Activated naive CD8-positive, alpha-beta T cell treated with anti-CD3 and anti-CD28 coated beads for 36 hours (primary cell): ENCODE data around the gene HSPB3. TPM values are rescaled to one million over a fixed set of nuclear protein-coding genes. Genes with fewer than 3 reads are reported as not detected.
"Not testable (repeated sequence)": the region's sequence is repeated elsewhere in the genome, so short reads cannot be mapped to it uniquely, and the experiment has no call there.

Experiments used
- DNase-seq: peaks from one replicate; pipeline ENCODE4 v3.0.0; 2021
- H3K27ac Mint-ChIP-seq: one replicate; pipeline ENCODE4 v1.8.0; 2022; ENCODE audit warnings: mild to moderate bottlenecking, moderate library complexity, mixed read lengths
- H3K27me3 Mint-ChIP-seq: one replicate; pipeline ENCODE4 v1.8.0; 2022; ENCODE audit warnings: mild to moderate bottlenecking, mixed read lengths
- H3K36me3 Mint-ChIP-seq: one replicate; pipeline ENCODE4 v1.8.0; 2021; ENCODE audit warnings: mild to moderate bottlenecking, mixed read lengths
- H3K4me1 Mint-ChIP-seq: one replicate; pipeline ENCODE4 v1.8.0; 2021; ENCODE audit warnings: mixed read lengths
- H3K4me3 Mint-ChIP-seq: one replicate; pipeline ENCODE4 v1.8.0; 2022; ENCODE audit warnings: mild to moderate bottlenecking, moderate library complexity, mixed read lengths
- H3K9me3 Mint-ChIP-seq: one replicate; pipeline ENCODE4 v1.8.0; 2022; ENCODE audit warnings: mixed read lengths
- total RNA-seq, 2 experiments: library from RNA; stranded (reverse); gene quantifications; one replicate each; pipeline ENCODE4 v1.2.3, GENCODE V29; 2021

Gene HSPB3
- total RNA-seq = not detected

DNA sequence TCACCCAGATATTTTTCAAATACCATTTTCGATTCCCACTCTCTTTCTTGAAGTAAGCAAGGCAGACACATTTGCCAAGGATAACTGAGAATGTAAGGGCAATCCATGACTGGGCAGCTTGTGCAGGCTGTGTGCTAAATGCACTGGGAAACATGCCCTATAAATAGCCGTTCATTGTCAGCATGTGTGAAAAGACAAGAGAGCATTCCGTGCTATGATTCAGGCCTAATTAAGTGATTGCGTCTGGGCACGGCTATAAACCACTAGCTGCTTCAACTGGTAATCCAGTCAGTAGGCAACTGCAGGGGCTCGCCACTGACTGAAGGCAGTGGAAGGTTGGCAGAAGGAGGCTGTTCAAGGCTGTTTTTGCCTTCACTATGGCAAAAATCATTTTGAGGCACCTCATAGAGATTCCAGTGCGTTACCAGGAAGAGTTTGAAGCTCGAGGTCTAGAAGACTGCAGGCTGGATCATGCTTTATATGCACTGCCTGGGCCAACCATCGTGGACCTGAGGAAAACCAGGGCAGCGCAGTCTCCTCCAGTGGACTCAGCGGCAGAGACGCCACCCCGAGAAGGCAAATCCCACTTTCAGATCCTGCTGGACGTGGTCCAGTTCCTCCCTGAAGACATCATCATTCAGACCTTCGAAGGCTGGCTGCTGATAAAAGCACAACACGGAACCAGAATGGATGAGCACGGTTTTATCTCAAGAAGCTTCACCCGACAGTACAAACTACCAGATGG lies at the start of gene HSPB3:
Gene HSPB3 (plus strand): TSS at position 287 of the 745 bp plus-strand sequence. CDS start 91 bp downstream, at position 378.
- Mint-ChIP-seq H3K27me3 (peaks cover 8% of the 10 kb centered on the region), H3K27ac (no peak within 1 kb of the TSS), H3K4me1 (no peaks in the 10 kb centered on the region), H3K4me3 (no peak within 1 kb of the TSS), H3K36me3 (no peaks in the 10 kb centered on the region), H3K9me3 (peaks cover 3% of the 10 kb centered on the region)
- no peak for DNase-seq

DNA sequence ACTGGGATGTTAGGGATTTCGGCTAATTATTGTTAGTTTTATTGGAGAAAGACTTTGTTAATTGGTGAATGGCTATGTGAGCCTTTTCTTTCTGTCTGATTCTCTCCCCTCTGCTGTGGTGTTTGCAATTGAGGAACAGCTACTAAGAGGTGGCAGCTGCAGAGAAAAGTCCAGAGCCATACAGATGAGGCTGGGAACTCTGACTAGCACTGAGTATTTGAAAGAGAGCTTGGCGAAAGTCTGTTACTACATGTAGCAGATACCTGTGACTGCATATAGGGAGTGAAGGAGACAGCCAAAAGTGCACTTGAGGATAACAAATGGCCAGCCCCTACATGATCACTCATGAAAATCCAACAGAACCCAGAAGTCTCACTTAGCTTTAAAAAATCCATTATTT lies 44.3 kb upstream of the HSPB3 start:
- H3K27me3 Mint-ChIP-seq = peaks cover 3% of the 10 kb centered on the region
- no peaks in the 10 kb centered on the region for H3K36me3 Mint-ChIP-seq
- no peak for DNase-seq
- H3K4me3 Mint-ChIP-seq = no peak overlapping the region
- H3K9me3 Mint-ChIP-seq = no peaks in the 10 kb centered on the region
- no peaks in the 10 kb centered on the region for H3K4me1 Mint-ChIP-seq
- no peak overlapping the region for H3K27ac Mint-ChIP-seq

DNA sequence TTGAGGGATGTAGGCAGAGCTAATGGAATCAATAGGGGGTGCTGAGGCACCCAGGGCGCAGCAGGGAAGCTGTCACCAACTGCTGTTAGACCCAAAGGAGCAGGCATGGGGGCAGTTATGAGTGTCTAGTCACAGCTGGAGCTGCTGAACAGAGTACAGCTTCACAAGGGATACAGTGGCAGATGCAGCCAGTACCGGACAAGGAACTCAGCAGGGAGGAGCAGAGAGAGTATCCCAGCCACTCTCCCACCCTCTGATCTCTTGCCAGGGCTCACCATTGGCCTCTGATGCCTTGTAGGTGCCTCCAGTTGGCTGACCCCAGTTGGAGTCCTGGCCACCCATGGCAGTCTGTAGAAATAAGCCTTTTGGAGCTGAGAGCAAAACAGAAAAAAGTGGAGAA lies 42.6 kb upstream of the HSPB3 start:
- Mint-ChIP-seq H3K9me3 (no peaks in the 10 kb centered on the region), H3K27ac (no peak overlapping the region), H3K27me3 (peaks cover 3% of the 10 kb centered on the region), H3K36me3 (no peaks in the 10 kb centered on the region), H3K4me3 (no peak overlapping the region), H3K4me1 (no peaks in the 10 kb centered on the region)
- DNase-seq = no peak

GRCh38 chr5:54415147-54415546 lies 40.4 kb upstream of the HSPB3 start:
- Mint-ChIP-seq H3K4me1 (no peaks in the 10 kb centered on the region), H3K9me3 (no peaks in the 10 kb centered on the region), H3K36me3 (no peaks in the 10 kb centered on the region), H3K27me3 (peaks cover 8% of the 10 kb centered on the region), H3K4me3 (no peak overlapping the region), H3K27ac (no peak overlapping the region)
- no peak for DNase-seq

DNA sequence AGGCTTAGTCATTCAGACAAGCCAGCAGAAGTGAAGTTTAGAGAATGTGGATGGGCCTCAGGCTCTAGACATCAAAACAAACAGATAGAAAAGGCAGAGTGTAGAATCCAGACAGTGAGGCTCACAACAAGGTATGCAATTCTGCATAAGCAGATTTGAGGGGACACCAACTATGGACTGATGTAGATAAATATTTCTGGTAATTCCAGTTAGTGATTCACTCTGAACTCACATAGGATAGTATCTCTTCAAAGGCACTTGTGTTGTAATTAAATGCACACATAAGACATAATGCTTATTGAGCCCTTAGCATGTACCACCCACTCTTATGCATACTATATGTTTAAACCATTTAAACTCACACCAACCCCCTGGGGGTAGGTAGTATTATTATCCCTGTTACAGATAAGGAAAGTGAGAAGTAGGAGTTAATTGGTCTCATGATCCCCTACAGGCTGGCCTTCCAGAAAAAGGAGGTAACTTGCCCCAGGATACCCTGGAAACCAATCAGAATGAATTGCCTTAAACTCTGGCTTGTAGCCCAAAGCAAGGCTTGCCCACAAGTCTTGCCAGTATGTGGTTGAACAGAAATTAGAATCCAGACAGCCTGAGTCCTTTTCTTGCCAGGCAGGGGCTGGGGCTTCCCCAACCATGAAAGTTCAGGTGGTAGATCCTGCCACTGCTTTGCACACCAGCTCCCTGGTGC lies 39.5 kb upstream of the HSPB3 start:
- DNase-seq = no peak
- Mint-ChIP-seq H3K27ac (no peak overlapping the region), H3K4me3 (no peak overlapping the region), H3K4me1 (no peaks in the 10 kb centered on the region), H3K27me3 (peaks cover 8% of the 10 kb centered on the region), H3K9me3 (no peaks in the 10 kb centered on the region), H3K36me3 (no peaks in the 10 kb centered on the region)

GRCh38 chr5:54419573-54420423 lies 35.7 kb upstream of the HSPB3 start:
- not testable (repeated sequence) for H3K4me3 Mint-ChIP-seq, H3K36me3 Mint-ChIP-seq, H3K4me1 Mint-ChIP-seq, DNase-seq, H3K27ac Mint-ChIP-seq, H3K9me3 Mint-ChIP-seq, H3K27me3 Mint-ChIP-seq

- not testable (repeated sequence) for H3K4me1 Mint-ChIP-seq, DNase-seq, H3K27ac Mint-ChIP-seq, H3K4me3 Mint-ChIP-seq, H3K27me3 Mint-ChIP-seq, H3K9me3 Mint-ChIP-seq, H3K36me3 Mint-ChIP-seq
Measured at GRCh38 chr5:54420511-54420910, 35.0 kb upstream of the HSPB3 start.

- H3K36me3 Mint-ChIP-seq = no peaks in the 10 kb centered on the region
- peaks cover 13% of the 10 kb centered on the region for H3K27me3 Mint-ChIP-seq
- no peak for DNase-seq
- H3K4me1 Mint-ChIP-seq = no peaks in the 10 kb centered on the region
- H3K9me3 Mint-ChIP-seq = no peaks in the 10 kb centered on the region
- H3K27ac Mint-ChIP-seq = no peak overlapping the region
- H3K4me3 Mint-ChIP-seq = no peak overlapping the region
Measured at GRCh38 chr5:54421976-54422375, 33.5 kb upstream of the HSPB3 start.

DNA sequence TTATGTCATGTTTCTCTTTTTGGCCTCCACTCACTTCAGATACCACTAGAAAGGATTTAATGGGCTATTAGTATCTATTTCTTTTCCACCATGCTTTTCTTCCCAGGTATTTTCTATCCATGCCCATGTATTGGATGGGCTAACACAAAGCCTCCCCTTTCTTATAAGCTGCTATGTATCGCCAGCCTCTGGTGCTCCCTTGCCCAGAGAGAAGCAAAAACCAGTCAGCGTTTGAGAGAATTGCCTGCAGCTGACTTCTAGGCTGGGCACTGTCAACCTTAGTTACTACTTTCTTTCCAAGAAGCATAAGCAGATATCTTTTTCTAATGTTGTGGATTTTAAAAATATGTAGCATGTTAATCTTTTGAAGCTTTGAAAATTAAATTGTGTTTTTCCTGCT lies 30.2 kb upstream of the HSPB3 start:
- no peak overlapping the region for H3K27ac Mint-ChIP-seq
- peaks cover 17% of the 10 kb centered on the region for H3K27me3 Mint-ChIP-seq
- no peak overlapping the region for H3K4me3 Mint-ChIP-seq
- H3K4me1 Mint-ChIP-seq = no peaks in the 10 kb centered on the region
- no peaks in the 10 kb centered on the region for H3K36me3 Mint-ChIP-seq
- DNase-seq = no peak
- H3K9me3 Mint-ChIP-seq = no peaks in the 10 kb centered on the region

DNA sequence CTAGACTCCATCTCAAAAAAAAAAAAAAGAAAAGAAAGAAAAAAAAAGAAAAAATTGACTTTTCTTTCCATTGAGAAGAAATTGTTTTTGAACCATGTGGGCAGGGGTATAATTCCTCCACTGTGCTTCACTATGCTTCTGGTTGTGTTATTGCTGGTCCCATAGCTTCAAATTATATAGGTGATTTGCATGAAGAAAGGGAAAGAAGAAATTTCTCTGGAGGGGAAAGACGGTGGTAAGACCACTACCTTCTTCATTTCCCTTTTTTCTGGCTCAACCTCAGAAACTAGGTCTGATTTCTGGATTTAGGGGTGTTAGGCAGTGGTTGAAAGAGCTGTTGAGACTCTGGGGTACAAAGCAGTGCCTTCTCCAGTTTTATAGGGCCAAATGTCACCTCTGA lies 29.3 kb upstream of the HSPB3 start:
- Mint-ChIP-seq H3K27ac (no peak overlapping the region), H3K27me3 (peaks cover 17% of the 10 kb centered on the region), H3K36me3 (no peaks in the 10 kb centered on the region), H3K9me3 (no peaks in the 10 kb centered on the region), H3K4me1 (no peaks in the 10 kb centered on the region), H3K4me3 (no peak overlapping the region)
- DNase-seq = no peak

DNA sequence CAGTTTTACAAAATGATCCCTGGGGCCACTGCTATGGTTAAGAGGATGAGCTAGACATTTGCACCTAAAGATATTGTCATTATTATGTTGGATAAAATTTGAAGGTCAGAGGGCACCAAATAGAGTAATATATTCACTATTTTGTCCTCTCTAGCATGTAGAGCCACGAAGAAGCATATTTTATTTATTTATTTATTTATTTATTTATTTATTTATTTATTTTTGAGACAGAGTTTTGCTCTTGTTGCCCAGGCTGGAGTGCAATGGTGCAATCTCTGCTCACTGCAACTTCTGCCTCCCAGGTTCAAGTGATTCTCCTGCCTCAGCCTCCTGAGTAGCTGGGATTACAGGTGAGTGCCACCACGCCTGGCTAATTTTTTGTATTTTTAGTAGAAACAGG lies 20.8 kb upstream of the HSPB3 start:
- not testable (repeated sequence) for H3K27ac Mint-ChIP-seq, H3K36me3 Mint-ChIP-seq, H3K27me3 Mint-ChIP-seq, H3K4me1 Mint-ChIP-seq, H3K4me3 Mint-ChIP-seq, DNase-seq, H3K9me3 Mint-ChIP-seq

DNA sequence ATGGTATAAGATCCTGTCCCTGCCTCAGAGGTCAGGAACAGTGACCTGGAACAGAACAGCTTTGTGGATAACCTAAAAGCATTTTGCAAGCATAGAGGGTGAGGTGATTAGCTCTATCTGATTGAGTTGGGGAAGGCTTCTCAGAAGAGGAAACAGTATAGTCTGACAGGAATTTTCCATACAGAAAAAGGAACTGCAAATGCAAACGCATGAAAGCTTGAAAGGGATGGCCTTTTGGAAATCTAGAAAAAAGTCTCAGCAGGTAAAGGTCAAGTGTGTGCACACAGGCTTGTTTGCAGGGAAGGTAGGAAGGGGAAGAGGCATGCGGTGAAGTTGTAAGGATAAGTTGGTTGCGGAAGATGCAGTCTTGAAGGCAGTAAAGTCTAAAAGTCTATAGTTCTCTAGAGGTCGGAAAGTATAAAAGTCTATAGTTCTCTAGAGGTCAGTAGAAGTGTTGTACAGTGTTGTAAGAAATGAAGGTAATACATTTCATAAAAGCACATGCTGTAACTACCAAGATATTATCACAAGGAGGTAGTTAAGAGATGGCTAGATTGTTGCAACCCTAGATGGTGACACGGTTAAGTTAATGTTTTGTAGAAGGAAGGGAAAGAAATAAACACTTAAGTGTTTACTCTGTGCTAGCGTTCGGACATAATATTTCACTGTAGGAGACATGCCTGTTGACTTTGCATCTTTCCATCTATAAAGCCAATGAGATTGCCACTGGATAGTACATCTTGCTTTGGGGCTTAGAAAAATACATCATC lies 16.7 kb upstream of the HSPB3 start:
- H3K9me3 Mint-ChIP-seq = no peaks in the 10 kb centered on the region
- H3K27ac Mint-ChIP-seq = no peak overlapping the region
- no peak overlapping the region for H3K4me3 Mint-ChIP-seq
- H3K4me1 Mint-ChIP-seq = peaks cover 17% of the 10 kb centered on the region
- no peak for DNase-seq
- H3K36me3 Mint-ChIP-seq = no peaks in the 10 kb centered on the region
- H3K27me3 Mint-ChIP-seq = no peaks in the 10 kb centered on the region

DNA sequence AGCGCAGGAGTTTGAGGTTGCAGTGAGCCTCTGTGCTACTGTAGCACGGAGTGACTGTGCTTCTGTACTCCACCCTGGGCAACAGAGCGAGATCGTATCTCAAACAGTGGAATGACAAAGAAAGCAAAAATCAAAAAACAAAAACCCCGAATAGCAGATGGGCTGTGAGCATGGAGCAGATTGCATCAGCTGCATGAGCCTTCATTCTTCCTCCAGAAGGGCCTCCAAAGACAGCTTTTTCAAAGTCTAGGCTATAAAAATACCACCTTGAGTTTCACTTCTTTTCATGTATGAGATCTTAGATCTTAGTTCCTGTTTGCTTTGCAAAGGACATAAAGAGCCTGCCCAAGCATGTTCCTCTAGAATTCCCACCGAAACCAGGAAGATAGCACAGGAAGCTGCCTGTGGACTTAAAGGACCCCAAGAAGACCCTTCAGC lies 15.0 kb upstream of the HSPB3 start:
- Mint-ChIP-seq H3K27ac (peak overlapping the region; percentile 86), H3K36me3 (no peaks in the 10 kb centered on the region), H3K9me3 (no peaks in the 10 kb centered on the region)

GRCh38 chr5:54442271-54442670 lies 13.2 kb upstream of the HSPB3 start:
- no peaks in the 10 kb centered on the region for H3K9me3 Mint-ChIP-seq
- H3K27ac Mint-ChIP-seq = no peak overlapping the region
- peaks cover 17% of the 10 kb centered on the region for H3K4me1 Mint-ChIP-seq
- H3K27me3 Mint-ChIP-seq = no peaks in the 10 kb centered on the region
- H3K36me3 Mint-ChIP-seq = no peaks in the 10 kb centered on the region
- no peak for DNase-seq
- H3K4me3 Mint-ChIP-seq = no peak overlapping the region

More for the DNA sequence above, 15.0 kb upstream of the HSPB3 start:
- Mint-ChIP-seq H3K27me3 (no peaks in the 10 kb centered on the region), H3K4me1 (peaks cover 17% of the 10 kb centered on the region), H3K4me3 (peak overlapping the region; percentile 47)
- no peak for DNase-seq

DNA sequence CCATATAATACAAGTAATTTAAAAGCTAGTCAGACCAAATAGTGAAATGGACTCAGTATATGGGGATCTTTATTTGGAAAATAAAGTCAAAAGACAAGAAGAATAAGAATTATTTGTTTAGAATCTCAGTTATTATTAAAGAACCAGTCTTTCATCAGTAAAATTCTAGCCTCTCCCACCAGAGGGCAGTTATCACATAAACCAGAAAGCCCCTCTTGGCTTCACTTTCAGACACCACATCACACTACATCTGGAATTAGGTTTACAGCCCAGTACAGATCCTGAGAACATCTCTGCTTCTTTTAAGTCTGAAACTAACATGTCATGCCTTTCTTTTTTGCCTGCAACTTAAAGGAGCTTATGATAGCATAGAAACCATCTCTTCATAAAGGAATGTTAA lies 12.2 kb upstream of the HSPB3 start:
- H3K27me3 Mint-ChIP-seq = no peaks in the 10 kb centered on the region
- H3K4me3 Mint-ChIP-seq = no peak overlapping the region
- DNase-seq = no peak
- H3K27ac Mint-ChIP-seq = no peak overlapping the region
- no peaks in the 10 kb centered on the region for H3K9me3 Mint-ChIP-seq
- H3K4me1 Mint-ChIP-seq = peaks cover 17% of the 10 kb centered on the region
- no peaks in the 10 kb centered on the region for H3K36me3 Mint-ChIP-seq
